NCI-H1092 (cell line): ENCODE data around the gene PSMD11.

ENCODE experiments used
- DNase-seq: peaks from one replicate; lab custom pipeline; 2025; lab: John Stamatoyannopoulos, UW

Gene PSMD11

DNA sequence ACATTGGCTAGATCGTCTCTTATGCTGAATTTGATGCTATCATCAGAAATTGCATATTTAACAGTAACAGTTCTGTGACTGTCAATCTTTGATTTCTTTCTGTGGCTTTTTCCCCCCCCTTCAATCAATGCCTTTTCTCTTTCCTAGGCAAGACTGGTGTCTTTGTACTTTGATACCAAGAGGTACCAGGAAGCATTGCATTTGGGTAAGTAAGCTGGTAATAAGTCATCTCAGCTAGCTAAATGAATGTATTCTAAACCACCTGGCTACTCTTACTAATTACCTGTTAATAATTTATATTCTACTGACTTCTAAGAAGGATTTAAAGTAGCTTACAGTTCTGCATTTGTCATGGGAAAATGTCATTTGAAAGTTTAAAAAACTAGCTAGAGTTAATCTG lies 20.1 kb downstream of the PSMD11 start:
- DNase-seq = no peak

GRCh38 chr17:32467949-32468348 lies 23.6 kb downstream of the PSMD11 start:
- DNase-seq = no peak

DNA sequence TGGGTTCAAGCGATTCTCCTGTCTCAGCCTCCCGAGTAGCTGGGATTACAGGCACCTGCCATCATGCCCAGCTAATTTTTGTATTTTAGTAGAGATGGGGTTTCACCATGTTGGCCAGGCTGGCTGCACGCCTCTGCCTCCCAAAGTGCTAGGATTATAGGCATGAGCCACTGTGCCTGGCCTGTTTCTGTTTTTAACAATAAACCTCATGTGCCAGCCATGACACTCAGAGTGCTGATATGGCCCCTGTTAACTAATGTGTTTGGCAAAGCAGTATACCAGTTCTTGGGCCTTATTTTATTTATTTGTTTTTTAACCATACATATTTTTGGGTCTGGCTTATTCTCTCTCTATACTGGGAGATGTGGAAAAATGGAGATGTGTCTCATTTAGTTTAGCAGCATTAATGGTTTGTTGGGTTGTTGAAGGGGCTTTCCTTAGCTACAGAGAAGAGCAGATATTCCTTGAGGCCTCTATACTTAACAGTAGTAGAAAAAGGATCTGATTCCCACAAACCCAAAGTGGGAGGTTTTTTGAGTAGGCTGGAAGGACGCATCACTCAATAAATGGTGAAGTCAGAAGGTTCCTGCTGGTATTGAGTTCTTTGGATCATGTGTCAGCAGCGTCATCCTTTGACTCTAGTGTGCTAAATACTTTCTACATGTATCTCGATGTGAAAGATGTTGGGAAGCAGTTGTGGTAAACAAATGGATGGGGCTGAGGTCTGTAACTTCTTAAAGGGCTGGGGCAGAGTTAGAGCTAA lies 26.3 kb downstream of the PSMD11 start:
- no peak for DNase-seq

DNA sequence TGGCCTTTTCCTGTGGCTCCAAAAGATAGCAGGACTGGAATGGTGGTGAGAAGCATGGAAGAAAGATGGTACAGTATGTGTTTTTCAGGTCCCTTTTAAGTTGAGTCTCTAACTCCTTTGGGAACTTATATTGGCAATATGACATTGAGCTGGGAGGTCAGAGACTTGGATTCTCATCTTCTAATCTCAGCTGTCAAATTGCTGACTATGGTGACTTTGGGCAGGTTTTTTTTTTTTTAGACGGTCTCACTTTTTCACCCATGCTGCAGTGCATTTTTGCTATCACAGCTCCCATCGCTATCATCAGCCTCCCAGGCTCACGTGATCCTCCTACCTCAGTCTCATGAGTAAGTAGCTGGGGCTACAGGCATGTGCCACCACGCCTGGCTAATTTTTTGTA lies 27.3 kb downstream of the PSMD11 start:
- DNase-seq = no peak

DNA sequence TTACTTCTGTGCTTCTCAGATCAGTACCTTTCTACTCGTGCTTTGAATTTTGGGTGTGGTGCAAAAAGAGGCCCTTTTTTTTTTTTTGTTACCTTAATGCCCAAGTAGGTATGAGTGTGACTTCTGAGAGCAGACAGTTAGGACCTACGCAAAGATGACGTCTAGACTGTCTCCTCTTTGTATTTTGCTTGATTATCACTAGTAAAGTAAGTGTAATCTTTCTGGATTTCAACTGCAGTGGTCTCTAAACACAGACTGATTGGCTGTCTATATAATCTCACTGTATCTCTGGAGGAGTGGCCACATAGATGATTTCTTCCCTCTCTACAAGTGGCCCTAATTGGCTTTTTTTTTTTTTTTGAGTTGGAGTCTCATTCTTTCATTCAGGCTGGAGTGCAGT lies 30.9 kb downstream of the PSMD11 start:
- DNase-seq = no peak

GRCh38 chr17:32477220-32477619 lies 32.9 kb downstream of the PSMD11 start:
- no peak for DNase-seq

- no peak for DNase-seq
These were observed 34.8 kb downstream of the PSMD11 start for GRCh38 chr17:32479074-32479617.

GRCh38 chr17:32481193-32481592 lies 36.9 kb downstream of the PSMD11 start:
- DNase-seq = no peak

DNA sequence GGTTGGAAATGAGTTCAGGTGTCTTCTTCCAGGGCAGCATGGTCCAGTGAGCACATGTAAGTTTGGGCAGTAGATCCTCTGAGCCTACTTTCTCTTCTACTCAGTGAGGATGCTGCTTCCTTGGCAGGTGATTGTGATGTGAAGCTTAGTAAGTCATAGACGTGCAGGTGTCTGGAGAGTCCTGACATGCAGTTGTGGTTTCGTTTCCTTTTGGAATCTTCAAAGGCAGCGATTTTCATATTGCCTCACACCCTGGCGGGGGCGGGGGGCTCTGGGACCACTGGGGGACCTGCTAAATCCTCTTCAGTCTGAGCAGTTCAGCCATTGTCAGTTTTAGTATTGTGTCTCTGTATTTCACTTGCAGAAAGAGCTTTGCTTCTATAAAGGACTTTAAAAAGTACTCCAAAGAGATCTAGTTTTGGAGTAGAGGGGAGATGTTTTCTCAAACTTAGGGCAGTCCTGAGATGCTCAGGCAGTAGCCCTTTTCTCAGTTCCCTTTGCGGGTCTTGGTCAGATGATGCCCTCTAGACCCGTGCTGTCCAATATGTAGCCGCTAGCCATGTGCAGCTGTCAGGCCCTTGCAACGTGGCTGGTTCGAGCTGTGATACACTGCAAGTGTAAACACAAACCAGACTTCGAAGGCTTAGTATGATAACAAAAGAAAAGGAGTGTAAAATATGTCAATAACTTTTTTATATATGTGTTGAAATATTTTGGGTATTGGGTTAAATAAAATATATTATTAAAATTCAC lies 38.4 kb downstream of the PSMD11 start:
- DNase-seq = no peak

GRCh38 chr17:32483451-32484019 lies 39.2 kb downstream of the PSMD11 start:
- peak; percentile 77 for DNase-seq

- no peak for DNase-seq
These were observed 39.7 kb downstream of the PSMD11 start for GRCh38 chr17:32484041-32484461.

DNA sequence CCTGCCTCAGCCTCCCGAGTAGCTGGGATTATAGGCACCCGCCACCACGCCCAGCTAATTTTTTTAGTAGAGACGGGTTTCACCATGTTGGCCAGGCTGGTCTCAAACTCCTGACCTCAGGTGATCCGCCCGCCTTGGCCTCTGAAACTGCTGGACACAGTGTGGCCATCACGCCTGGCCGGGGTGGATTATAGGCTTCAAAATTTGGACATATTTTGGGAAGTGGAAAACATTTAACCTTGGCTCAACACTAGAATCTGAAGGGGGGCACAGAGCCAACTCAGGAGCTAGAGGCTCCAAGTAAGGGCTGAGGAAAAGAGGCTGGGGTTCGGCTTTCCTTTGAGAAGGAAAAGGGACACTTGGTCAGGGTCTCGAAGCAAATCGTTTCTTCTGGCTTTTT lies 40.3 kb downstream of the PSMD11 start:
- DNase-seq = no peak

DNA sequence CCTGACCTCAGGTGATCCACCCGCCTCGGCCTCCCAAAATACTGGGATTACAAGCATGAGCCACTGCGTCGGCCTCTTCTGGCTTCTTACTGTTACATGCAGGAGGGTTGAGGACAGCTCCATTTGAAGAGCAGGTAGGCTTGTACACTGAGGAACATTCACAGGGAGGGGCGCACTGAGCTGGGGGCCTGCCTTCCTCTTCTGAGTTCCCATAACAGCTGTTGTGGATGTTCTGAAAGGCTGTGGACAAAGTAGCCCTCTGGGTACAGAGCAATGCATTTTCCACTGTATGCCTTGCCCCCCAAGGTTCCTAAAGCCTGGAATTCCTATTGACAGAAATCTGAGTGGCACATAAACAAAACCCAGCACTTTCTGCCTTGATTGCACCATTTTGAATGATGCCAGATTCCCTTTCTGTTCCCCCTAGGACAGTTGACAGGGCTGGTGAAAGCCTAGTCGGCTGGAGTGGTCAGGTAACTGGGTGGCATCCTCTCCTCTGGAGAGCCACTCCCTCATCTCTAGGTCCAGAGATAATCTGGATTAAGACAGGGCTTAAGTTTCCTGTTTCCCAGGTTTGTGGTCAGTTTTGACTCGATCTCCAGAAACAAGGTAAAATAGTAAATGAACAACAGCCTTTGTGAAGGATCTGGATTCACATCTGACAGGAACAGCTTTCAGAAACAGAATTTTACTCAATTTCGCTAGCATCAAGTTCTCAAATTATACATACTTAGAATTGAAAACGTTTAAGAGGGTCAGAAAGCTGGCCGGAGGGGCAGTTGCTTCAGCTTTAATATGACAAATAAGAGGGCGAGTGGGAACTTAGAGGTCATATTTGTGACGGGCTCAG lies 41.2 kb downstream of the PSMD11 start:
- no peak for DNase-seq

DNA sequence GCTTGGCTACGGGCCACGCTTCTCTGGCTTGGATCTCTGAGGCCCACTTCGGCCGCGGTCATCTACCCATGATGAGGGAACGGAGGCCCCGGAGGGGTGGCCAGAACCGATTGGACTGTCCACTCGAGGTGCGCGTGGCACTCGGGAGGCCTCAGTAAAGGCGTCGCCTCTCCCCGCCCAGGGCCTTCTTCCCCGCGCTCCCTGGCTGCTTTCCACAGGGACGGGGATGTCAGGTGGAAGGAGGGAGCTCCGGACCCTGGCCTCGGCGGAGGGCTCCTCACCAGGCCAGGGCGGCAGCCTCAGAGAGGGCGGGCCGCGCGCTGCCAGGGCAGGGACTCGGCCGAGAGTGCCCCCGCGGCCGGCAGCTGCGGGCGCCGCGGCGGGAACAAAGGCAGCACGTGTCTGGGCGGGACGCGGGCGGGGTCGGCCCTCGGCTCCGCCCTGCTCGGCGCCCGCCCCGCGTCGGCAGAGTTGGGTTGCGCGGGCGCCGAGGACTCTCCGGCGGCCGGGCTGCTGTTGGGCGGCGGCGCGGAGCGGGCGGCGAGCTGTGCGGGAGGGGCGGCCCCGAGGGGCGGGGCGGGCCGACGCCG lies 41.9 kb downstream of the PSMD11 start:
- peak; percentile 80 for DNase-seq

DNA sequence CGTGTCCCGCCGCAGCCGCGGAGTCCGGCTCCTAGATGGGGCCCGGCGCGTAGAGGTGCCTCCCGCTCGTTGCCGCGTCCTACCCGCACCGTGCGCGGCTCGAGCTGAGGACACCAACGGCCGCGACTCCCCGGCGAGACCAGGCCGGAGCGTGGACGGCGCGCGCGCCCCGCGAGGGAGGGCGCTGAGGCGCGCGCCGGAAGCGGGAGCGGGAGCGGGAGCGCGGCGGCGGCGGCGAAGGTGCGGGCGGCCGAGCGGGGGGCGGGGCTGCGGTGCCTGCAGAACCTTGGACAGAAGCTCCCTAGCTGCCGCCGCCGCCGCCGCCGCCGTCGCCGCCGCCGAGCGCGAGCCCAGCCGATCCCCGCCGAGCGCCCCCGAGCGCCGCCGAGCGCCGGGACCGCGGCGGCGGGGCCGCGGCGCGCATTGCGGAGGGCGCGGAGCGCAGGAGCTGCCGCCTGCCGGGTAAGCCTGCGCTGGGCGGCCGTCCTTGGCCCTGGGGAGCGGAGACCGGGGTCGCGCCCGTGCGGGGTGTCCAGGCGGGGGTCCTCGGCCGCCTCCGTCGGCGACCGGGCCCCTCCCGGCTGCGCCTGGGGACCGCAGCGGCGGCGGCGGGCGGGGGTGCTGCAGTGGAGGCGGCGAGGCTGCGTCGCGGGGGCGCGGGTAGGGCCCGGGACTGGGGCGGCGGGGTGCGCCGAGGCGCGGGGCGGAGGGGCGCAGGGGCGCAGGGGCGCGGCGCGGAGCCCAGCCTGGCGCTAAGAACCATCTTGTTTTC lies 42.6 kb downstream of the PSMD11 start, which contains the start of gene CDK5R1:
TSS of gene CDK5R1 (plus strand) at position 293 of the 772 bp plus-strand sequence. CDS start 628 bp downstream, outside the sequence.
- DNase-seq = peak; percentile 67

DNA sequence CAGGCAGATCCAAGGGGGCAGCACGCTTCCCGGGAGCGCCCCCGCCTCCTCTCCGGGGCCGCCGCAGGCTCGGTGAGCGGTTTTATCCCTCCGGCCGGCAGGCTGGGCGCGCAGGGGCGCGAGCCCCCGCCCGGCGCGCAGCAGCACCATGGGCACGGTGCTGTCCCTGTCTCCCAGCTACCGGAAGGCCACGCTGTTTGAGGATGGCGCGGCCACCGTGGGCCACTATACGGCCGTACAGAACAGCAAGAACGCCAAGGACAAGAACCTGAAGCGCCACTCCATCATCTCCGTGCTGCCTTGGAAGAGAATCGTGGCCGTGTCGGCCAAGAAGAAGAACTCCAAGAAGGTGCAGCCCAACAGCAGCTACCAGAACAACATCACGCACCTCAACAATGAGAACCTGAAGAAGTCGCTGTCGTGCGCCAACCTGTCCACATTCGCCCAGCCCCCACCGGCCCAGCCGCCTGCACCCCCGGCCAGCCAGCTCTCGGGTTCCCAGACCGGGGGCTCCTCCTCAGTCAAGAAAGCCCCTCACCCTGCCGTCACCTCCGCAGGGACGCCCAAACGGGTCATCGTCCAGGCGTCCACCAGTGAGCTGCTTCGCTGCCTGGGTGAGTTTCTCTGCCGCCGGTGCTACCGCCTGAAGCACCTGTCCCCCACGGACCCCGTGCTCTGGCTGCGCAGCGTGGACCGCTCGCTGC lies 43.3 kb downstream of the PSMD11 start:
- DNase-seq = no peak

- no peak for DNase-seq
These were observed 43.9 kb downstream of the PSMD11 start for GRCh38 chr17:32488177-32488542.

DNA sequence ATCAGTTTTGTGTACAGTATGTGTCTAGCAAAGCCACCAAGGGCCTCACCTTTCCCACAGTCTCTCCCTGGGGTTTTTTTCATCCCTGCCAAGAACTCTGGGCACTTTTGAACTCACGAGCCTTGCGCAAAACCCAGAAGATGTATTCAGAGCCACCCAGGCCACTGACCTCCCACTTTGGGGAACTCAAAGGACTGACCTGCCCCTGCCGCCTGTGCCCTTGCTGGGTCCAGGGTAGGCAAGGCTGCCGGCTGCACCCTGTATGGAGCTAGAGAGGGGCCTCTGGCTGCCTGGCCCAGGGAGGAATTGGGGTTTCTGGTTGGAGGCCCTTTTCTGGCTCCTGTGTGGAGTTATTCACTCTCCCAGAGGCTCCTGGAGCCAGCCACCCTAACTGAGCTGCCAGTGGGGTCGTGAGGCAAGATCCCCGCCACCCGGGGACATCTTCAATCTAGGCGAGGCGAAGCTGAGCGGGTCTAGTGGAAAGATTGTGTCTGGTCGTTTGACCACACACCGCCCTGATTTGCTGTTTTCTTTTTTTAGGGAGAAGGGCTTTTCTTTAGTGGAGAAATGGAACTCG lies 44.4 kb downstream of the PSMD11 start:
- DNase-seq = no peak

DNA sequence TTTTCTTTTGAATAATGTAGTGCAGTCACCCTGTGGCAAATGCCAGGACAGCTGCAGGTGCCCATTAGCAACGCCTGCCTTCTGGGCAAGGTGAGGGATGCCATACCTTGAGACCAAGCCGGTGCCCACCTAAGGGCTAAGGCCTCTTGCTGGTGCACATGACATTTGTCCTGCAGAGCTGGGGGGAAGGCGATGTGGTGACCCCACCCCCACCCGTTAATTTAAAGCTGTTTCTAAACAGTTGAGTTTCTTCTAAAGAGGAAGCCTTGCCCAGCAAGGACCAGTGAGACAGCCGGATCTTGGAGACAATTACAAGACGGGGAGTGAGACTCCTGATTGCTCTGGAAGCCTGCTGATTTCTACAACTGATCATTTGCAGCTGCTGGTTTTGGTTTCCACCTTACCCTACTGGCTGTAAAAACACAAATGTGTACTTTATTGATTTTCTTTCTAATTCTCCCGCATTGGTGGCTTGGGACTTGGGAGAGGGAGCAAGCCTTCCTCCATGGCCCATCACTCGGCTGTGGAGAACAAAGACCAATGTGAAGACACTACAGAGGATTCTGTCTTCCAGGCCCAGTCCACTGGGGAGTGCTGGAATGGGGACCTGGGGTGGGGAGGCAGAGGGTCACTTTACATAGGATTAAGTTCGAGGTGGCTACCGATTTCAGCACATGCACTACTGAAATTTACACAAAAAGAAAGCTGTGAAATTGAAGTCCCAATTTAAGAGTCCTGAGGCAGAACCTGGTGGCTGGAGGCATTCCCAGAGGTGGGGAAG lies 45.2 kb downstream of the PSMD11 start:
- DNase-seq = no peak
